ENCODE data around the gene LSP1. TPM values are rescaled to one million over a fixed set of nuclear protein-coding genes. Genes with fewer than 3 reads are reported as not detected.

The LSP1 gene
- total and polyA plus RNA-seq, 2 of the 4 experiments (the other 2 are of a cell fraction): not detected

DNA sequence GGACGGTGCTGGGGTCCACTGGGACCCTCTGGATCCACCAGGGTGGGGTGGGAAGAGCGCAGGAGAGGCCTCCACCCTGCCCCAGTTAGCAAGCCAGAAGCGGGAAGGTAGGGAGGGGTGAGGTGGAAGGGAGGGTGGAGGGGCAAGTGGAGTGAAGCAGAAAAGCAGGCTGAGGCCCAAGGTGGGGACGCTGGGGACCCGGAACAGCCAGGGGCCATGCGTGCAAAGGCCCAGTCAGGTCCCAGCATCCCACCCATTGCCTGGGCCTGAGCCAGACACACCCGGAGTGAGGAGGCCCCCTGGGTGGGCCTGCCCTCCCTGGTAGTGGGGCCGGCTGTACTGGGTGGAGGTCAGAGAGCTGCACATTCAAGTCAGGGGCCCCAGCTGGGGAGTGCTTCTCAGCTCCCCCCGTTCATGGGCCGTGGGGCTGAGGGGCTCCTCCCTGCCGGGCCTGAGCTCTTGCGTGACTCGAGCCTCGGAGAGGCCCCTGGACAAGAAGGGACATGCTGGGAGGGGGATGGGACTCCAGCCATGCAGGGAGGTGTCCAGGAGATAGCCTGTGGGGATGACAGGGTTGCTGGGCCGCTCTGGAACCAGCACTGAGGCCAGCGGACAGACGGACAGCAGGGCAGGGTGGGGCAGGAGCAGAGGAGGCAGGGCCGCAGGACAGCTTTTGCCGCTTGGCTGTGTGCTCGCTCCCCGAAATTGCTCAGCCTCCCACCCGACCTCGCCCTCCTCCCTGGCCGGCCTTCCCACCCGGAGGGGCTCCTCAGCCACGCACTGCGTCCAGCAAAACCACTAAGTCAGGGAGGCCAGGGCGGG is 74.4 kb downstream of the LSP1 start:
- POLR2A ChIA-PET (ENCODE audit: unreplicated experiment): no interaction called here
- no peak overlapping the region for H4K5ac ChIP-seq (ENCODE audit: low read depth, low read length)
- ATAC-seq (ENCODE audit: low read depth): no peak

More for the DNA sequence above, 74.4 kb downstream of the LSP1 start:
- in situ Hi-C loops (cut with MboI; ENCODE audit: low sequenced_read_pairs) (no loop called here), intact Hi-C loops (cut with micrococcal nuclease) (no loop called here), dilution Hi-C loops (cut with HindIII; ENCODE audit: low sequenced_read_pairs, unreplicated experiment) (no loop called here)
- H2AFZ ChIP-seq (replicated peaks; ENCODE audit: low read length, poor library complexity): no peak overlapping the region
- TF ChIP-seq CTCF (conservative IDR thresholded peaks at IDR 0.05; ENCODE audit: low read depth, low read length): no peak
- H2AK5ac ChIP-seq (ENCODE audit: low read depth, low read length): no peak overlapping the region
- H3K36me3 ChIP-seq (ENCODE audit: control insufficient read depth, insufficient read depth, low read length): no peaks in the 10 kb centered on the region
- H3K27ac ChIP-seq (ENCODE audit: insufficient read depth, low read length): no peak overlapping the region
- H4K20me1 ChIP-seq (ENCODE audit: insufficient read depth, low read length): no peaks in the 10 kb centered on the region
- H3K79me1 ChIP-seq (ENCODE audit: low read depth in 1 of 2, low read length in 2 of 2): no peaks in the 10 kb centered on the region
- no peak overlapping the region for H3K4me3 ChIP-seq (ENCODE audit: insufficient read depth, low read depth, low read length)
- BruUV-seq (replicated peaks): no TSS peak
- H3K14ac ChIP-seq (replicated peaks; ENCODE audit: low read depth, low read length): no peak overlapping the region
- H3K18ac ChIP-seq (ENCODE audit: low read depth, low read length): no peak overlapping the region
- H2BK15ac ChIP-seq (ENCODE audit: low read depth, low read length): no peak overlapping the region
- no peak overlapping the region for H2BK20ac ChIP-seq (ENCODE audit: low read depth, low read length)
- H2AK9ac ChIP-seq (replicated peaks; ENCODE audit: low read depth, low read length, poor library complexity): no peak overlapping the region
- H4K8ac ChIP-seq (ENCODE audit: low read depth in 2 of 2, low read length in 2 of 2): no peak overlapping the region
- no peaks in the 10 kb centered on the region for H3K9me3 ChIP-seq (ENCODE audit: control insufficient read depth, insufficient read depth, low read length)
- H3K4me1 ChIP-seq (ENCODE audit: control insufficient read depth, insufficient read depth, low read length): no peaks in the 10 kb centered on the region
- CTCF ChIA-PET: interaction anchor here (0.5 kb wide), 1 partner anchor 103 kb away, joined by 4 read pairs; no protein-coding TSS in a partner anchor
- no peak overlapping the region for H3K56ac ChIP-seq (ENCODE audit: extremely low read depth, insufficient read depth, low read length)
- H3K4ac ChIP-seq (ENCODE audit: low read depth, low read length): no peak overlapping the region
- DNase-seq: no peak
- H3K4me2 ChIP-seq (ENCODE audit: low read depth, low read length): no peak overlapping the region
- no peak overlapping the region for H3K9ac ChIP-seq (ENCODE audit: low read depth, low read length)
- no peaks in the 10 kb centered on the region for H3K9me1 ChIP-seq (ENCODE audit: insufficient read depth, low read length)
- 63% methylated on average over 2 of the region's 28 CpGs; no CpG with 5 or more reads in 1 of the 2 experiments for WGBS, 2 experiments (ENCODE audit: extremely low coverage in 2 of 2, insufficient read length in 1 of 2)
- H2BK5ac ChIP-seq (ENCODE audit: low read depth, low read length, poor library complexity, severe bottlenecking): no peak overlapping the region
- no peak overlapping the region for H4K91ac ChIP-seq (ENCODE audit: insufficient read depth, low read depth, low read length)
- peaks cover 12% of the 10 kb centered on the region; the same call in 1 of the 2 replicates for H3K27me3 ChIP-seq (ENCODE audit: control insufficient read depth, insufficient read depth, low read length)
- H3K23ac ChIP-seq (ENCODE audit: low read depth, low read length): no peak overlapping the region
- H2BK120ac ChIP-seq (ENCODE audit: low read depth, low read length): no peak overlapping the region
